ENCODE results near the gene LMX1A.

The LMX1A gene

GRCh38 chr1:165355977-165356811, at the start of gene LMX1A:
Gene LMX1A, minus strand, starts transcription at chr1:165356715. Its CDS starts 1,156 bp downstream, at chr1:165355559.
- no peak for DNase-seq (ENCODE audit: low read depth)

GRCh38 chr1:165403835-165404482, 47.4 kb upstream of the LMX1A start:
- no peak for DNase-seq (ENCODE audit: low read depth)

DNA sequence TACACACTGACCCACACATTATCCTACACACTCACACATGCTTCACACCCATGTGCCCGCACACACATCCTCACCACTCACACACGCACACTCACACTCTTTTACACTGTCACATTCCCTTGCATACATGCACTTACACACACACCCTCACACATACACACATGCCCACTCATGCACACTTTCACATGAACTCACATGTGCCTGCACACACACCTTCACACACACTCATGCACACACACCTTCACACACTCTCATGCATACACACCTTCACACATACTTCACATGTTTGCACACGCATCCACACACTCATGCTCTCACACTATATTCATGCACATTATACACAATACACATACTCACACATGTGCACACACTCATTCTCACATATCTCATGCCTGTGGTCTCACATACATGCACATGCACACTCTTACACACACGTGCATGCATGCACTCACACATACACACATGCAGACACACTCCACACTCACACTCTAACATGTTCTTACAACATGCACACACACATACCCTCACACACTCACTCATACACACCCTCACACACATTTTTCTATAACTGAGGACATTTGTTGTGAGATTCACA, 46.1 kb upstream of the LMX1A start:
- no peak for DNase-seq (ENCODE audit: low read depth)

GRCh38 chr1:165397944-165398343, 41.4 kb upstream of the LMX1A start:
- peak; percentile 62 for DNase-seq (ENCODE audit: low read depth)

GRCh38 chr1:165395901-165396300, 39.4 kb upstream of the LMX1A start:
- DNase-seq (ENCODE audit: low read depth) = no peak

GRCh38 chr1:165395478-165395877, 39.0 kb upstream of the LMX1A start:
- no peak for DNase-seq (ENCODE audit: low read depth)

- peak; percentile 95 for DNase-seq (ENCODE audit: low read depth)
These were observed 36.4 kb upstream of the LMX1A start for GRCh38 chr1:165392634-165393571.

- no peak for DNase-seq (ENCODE audit: low read depth)
These were observed 33.1 kb upstream of the LMX1A start for GRCh38 chr1:165389609-165390008.

DNA sequence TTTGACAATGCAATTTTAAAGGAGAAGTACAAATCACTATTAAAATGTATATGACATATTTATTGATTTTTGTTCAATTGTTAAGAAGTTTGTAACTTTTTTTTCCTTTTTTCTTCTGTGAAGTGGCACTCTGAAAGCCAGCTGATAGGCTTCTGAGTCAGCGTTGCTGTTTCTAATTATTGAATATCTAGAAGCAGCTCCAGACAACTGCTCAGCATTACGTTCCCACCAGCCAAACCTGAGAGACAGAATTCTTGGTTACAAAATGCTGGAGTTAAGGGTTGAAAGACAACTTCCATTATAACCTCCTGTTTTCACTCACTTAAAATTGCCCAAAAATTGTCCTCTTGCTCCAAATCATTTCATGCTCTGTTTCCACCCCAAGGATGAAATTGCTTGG, 31.4 kb upstream of the LMX1A start:
- no peak for DNase-seq (ENCODE audit: low read depth)

DNA sequence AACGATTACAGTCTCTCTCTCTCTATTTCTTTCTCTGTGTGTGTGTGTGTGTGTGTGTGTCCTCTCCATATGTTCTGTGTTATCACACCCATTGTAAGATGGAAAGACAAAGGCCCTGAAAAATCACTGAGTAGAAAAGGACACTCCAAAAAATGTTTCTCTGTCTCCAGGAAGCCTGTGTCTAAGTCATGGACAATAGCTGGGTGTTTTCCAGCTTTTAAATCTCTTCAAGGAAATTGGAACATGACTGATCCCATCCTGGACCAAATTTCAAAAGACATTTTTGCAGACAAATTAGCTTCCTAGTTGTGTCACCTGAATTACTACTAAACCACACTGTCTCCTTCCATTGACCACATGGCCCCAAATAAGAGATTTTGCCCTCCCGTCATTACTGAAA, 31.0 kb upstream of the LMX1A start:
- no peak for DNase-seq (ENCODE audit: low read depth)

DNA sequence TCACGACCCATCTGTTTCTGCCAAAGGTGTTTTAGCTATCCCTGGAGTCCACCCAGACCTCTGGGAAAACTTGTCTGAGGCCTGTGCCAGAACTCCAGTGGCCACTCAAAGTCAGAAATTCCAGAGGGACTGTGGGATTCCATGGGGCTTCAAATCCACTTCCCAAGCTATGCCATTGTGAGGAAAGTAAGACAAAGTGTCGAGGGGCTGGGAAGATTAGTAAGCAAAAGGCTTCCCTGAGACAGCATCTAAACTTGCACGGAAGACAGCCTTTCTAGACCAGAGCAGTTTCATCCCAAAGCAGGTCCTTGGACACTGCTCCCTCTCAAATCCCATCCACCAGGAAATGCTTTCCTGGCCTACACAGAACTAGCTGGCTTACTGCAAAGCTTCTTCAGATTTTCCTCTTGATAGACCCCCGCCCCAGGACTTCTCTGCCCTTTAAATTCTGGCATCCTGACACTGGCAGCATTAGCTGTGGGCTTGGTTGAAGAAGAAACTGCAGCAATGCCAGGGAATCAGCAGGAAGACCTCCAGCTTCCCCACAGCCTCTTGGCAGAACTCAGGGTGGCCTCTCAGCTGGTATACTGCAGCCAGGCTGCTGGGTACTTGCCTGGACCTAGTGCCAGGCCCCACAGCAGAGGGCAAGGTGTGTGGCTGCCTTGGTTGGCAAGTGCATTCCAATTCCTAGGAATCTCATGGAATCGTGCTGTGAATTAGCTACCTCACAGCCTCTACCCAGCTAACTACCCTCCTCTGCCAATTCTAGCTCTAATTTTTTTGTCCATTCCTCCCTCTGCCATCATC, 27.3 kb upstream of the LMX1A start:
- DNase-seq (ENCODE audit: low read depth) = no peak

DNA sequence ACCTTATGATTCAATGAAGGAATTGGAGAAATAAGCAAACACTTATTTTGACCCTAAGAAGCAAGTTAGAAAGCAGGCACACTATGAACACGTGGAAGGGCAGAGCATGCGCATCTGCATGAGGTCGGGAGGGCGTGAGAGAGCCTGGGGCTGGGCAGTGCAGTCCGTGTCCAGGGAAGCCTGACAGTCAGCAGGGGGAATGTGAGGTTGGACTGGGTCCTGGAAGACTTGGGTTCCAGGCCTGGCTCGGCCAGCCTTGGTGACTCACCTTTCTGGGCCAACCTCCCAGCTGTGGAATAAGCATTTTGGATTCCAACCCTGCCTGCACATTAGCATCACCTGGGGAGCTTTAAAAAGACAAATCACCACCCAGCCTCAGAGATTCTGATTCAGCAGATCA, 26.6 kb upstream of the LMX1A start:
- peak; percentile 91 for DNase-seq (ENCODE audit: low read depth)

- no peak for DNase-seq (ENCODE audit: low read depth)
These were observed 25.4 kb upstream of the LMX1A start for GRCh38 chr1:165381745-165382505.

DNA sequence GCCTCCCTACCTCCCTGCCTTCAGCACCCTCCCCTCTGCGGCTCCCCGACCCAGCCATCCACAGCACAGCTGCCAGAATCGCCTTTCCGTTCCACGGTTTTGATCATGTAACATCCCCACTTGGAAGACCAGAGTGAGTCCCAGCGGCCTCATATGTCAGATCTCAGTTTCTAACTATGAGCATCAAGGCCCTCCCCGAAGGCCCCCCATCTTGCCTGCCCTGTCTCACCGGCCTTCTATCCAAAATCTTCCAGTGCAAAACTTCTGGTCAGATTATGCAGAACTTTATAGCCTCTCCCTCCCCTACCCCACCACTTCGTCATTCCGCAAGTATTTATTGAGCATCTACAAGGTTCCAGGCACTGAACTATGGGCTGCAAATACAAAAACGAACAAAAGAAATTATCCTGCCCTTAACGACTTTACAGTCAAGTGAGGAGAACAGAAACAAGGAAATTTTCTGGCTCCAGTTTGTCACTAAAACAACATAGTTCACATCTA, 20.3 kb upstream of the LMX1A start:
- no peak for DNase-seq (ENCODE audit: low read depth)

- peak; percentile 98 for DNase-seq (ENCODE audit: low read depth)
These were observed 19.7 kb upstream of the LMX1A start for GRCh38 chr1:165376041-165376810.

- DNase-seq (ENCODE audit: low read depth) = no peak
These were observed 19.1 kb upstream of the LMX1A start for GRCh38 chr1:165375623-165376022.

- DNase-seq (ENCODE audit: low read depth) = no peak
These were observed 15.2 kb upstream of the LMX1A start for GRCh38 chr1:165371588-165372225.

DNA sequence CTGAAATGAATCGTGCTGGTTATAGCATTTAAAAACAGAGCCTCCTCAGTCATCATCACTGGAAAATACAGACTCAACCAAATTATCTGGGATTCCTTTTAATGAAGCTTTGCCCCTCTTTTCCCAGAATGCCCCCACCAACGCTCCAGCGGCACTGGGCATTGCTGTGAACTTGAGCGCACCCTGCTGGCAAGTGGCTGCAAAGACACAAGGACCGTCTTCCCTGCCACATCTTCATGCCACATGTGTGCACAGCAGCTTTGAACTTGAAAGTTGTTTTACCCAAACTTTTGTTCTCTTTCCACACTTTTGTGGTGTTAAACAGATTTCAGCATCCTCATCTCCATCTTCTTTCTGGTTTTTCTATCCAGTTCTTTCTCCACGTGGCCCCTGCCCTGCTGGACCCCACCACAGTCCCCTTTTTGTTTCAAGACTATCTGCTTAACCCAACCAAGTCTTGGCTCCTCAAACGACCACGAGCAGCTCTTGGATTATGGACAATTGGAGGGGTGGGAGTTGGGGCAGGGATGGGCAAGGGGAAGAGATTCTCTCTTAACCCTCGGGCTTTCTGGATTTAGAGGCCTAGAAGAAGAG, 12.8 kb upstream of the LMX1A start:
- DNase-seq (ENCODE audit: low read depth) = no peak
